ENCODE data around the gene SLC38A5. TPM values are rescaled to one million over a fixed set of nuclear protein-coding genes. Genes with fewer than 3 reads are reported as not detected.

The SLC38A5 gene
- total and polyA plus RNA-seq, 2 of the 13 experiments (the other 11 are each of a cell fraction or from before 2014, with no cell fraction given): 46.1 to 73.4 TPM

DNA sequence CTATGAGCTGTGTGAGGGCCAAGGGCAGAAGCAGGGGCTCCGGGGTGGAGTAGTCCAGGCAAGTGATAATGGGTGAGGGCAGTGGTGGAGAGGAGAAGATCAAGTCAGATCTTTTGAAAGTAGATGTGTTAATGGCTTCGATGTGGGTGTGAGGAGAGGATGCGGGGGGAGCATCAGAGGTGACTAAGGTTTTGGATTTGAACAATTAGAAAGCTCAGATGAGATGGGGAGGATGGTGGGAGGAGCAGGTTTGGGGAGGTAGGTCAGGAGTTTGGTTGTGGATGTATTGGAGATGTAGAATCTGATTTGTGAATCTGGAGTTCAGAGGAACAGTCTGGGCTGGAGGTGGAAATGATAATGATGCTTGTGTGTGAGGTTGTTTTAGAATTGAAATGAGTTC, 10.5 kb upstream of the SLC38A5 start:
- Histone ChIP-seq H3K27me3 (ENCODE audit: control insufficient read depth in 1 of 2, insufficient read depth in 2 of 2, low read length in 2 of 2) (no peaks in the 10 kb centered on the region; a peak in 1 of 5 replicates), H3K4me1 (ENCODE audit: insufficient read depth, low read length) (0 out of 2 replicates have a peak, but pooled peaks cover 11% of the 10 kb centered on the region), H2AFZ (ENCODE audit: low read length) (no peak overlapping the region), H3K9ac (ENCODE audit: insufficient read depth, low read depth, low read length) (no peak overlapping the region), H4K20me1 (ENCODE audit: insufficient read depth, low read length) (no peaks in the 10 kb centered on the region), H3K79me2 (ENCODE audit: insufficient read depth, low read length) (peaks cover 19% of the 10 kb centered on the region), H3K4me2 (ENCODE audit: low read depth, low read length) (no peak overlapping the region), H3K9me3 (ENCODE audit: low read length) (no peaks in the 10 kb centered on the region), H3K4me3 (replicated peaks in 1 of 3; ENCODE audit: insufficient read depth in 1 of 3, low read depth in 2 of 3, low read length in 3 of 3) (no peak overlapping the region), H3K36me3 (replicated peaks in 1 of 2; ENCODE audit: control insufficient read depth in 1 of 2, insufficient read depth in 2 of 2, low read length in 2 of 2) (peaks cover 8 to 10% of the 10 kb centered on the region in 2 experiments; a peak in 3 of 5 replicates), H3K27ac (ENCODE audit: extremely low read length, insufficient read depth, low read length) (no peak overlapping the region)
- 98% methylated on average over 3 of the region's 3 CpGs for WGBS (ENCODE audit: low lambda C conversion rate)
- ATAC-seq: no peak
- DNase-seq (ENCODE audit: low spot score): no peak
- no peak for TF ChIP-seq IRF2 (CRISPR knock-in tag; IDR thresholded peaks at IDR 0.05)
- TF ChIP-seq, protein P1, sequence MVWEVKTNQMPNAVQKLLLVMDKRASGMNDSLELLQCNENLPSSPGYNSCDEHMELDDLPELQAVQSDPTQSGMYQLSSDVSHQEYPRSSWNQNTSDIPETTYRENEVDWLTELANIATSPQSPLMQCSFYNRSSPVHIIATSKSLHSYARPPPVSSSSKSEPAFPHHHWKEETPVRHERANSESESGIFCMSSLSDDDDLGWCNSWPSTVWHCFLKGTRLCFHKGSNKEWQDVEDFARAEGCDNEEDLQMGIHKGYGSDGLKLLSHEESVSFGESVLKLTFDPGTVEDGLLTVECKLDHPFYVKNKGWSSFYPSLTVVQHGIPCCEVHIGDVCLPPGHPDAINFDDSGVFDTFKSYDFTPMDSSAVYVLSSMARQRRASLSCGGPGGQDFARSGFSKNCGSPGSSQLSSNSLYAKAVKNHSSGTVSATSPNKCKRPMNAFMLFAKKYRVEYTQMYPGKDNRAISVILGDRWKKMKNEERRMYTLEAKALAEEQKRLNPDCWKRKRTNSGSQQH (CRISPR knock-in tag; IDR thresholded peaks at IDR 0.05; ENCODE audit: low read depth): no peak
- TF ChIP-seq ZNF44 (CRISPR knock-in tag; IDR thresholded peaks at IDR 0.05): no peak
- TF ChIP-seq, protein P2, sequence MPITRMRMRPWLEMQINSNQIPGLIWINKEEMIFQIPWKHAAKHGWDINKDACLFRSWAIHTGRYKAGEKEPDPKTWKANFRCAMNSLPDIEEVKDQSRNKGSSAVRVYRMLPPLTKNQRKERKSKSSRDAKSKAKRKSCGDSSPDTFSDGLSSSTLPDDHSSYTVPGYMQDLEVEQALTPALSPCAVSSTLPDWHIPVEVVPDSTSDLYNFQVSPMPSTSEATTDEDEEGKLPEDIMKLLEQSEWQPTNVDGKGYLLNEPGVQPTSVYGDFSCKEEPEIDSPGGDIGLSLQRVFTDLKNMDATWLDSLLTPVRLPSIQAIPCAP (CRISPR knock-in tag; IDR thresholded peaks at IDR 0.05; ENCODE audit: low read depth): no peak
- CTCF ChIA-PET (ENCODE audit: low intra/inter-chr PET ratio, low total read pairs): no interaction called here
- POLR2A ChIA-PET: no interaction called here
- BruUV-seq (replicated peaks): no TSS peak
- no peak for FAIRE-seq
- intact Hi-C loops (cut with micrococcal nuclease; ENCODE audit: unreplicated experiment) (no loop called here), in situ Hi-C loops (cut with HindIII; ENCODE audit: extremely low pct_ligation_motif_present, low pct_unique_long_range_greater_than_20kb) (no loop called here)

DNA sequence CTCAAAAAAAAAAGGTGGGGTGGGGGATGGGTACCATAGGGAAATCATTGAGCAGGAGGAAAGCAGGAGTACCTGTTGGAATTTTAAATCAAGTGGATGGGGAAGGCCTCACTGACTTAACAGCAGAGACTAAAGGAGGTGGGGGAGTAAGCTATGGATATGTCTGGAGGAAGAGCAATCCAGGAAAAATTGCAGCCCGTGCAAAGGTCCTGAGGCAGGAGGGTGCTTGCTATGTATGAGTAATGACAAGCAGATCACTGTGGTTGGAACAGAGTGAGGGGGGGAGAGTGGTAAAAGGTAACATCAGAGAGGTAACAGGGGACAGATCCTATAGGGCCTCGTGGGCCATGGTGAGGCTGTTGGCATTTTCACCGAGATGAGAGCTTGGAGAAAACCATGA, 10.1 kb upstream of the SLC38A5 start:
- H3K4me3 ChIP-seq (replicated peaks in 1 of 3; ENCODE audit: insufficient read depth in 1 of 3, low read depth in 2 of 3, low read length in 3 of 3): no peak overlapping the region
- H3K4me1 ChIP-seq (ENCODE audit: insufficient read depth, low read length): peaks cover 11% of the 10 kb centered on the region; the same call in 1 of the 2 replicates
- TF ChIP-seq ZNF83 (CRISPR knock-in tag; IDR thresholded peaks at IDR 0.05; ENCODE audit: borderline replicate concordance) (no peak), FOXM1 (CRISPR knock-in tag; IDR thresholded peaks at IDR 0.05) (no peak), RFXANK (CRISPR knock-in tag; IDR thresholded peaks at IDR 0.05) (no peak), DNMT1 (CRISPR knock-in tag; IDR thresholded peaks at IDR 0.05) (no peak), SIX1 (CRISPR knock-in tag; IDR thresholded peaks at IDR 0.05; ENCODE audit: borderline replicate concordance) (no peak), PAF1 (CRISPR knock-in tag; IDR thresholded peaks at IDR 0.05) (no peak), FOXO1 (CRISPR knock-in tag; IDR thresholded peaks at IDR 0.05) (no peak), ARNT2 (CRISPR knock-in tag; IDR thresholded peaks at IDR 0.05; ENCODE audit: low read depth) (no peak), ZNF383 (CRISPR knock-in tag; IDR thresholded peaks at IDR 0.05; ENCODE audit: borderline replicate concordance) (no peak), ZNF678 (CRISPR knock-in tag; IDR thresholded peaks at IDR 0.05) (no peak)
- TF ChIP-seq, protein P3, sequence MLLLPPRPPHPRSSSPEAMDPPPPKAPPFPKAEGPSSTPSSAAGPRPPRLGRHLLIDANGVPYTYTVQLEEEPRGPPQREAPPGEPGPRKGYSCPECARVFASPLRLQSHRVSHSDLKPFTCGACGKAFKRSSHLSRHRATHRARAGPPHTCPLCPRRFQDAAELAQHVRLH (CRISPR knock-in tag; IDR thresholded peaks at IDR 0.05; ENCODE audit: borderline replicate concordance, low read depth): no peak
- TF ChIP-seq, protein P4, sequence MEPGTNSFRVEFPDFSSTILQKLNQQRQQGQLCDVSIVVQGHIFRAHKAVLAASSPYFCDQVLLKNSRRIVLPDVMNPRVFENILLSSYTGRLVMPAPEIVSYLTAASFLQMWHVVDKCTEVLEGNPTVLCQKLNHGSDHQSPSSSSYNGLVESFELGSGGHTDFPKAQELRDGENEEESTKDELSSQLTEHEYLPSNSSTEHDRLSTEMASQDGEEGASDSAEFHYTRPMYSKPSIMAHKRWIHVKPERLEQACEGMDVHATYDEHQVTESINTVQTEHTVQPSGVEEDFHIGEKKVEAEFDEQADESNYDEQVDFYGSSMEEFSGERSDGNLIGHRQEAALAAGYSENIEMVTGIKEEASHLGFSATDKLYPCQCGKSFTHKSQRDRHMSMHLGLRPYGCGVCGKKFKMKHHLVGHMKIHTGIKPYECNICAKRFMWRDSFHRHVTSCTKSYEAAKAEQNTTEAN (CRISPR knock-in tag; conservative IDR thresholded peaks at IDR 0.05): no peak
- H3K4me2 ChIP-seq (ENCODE audit: low read depth, low read length): no peak overlapping the region
- H3K36me3 ChIP-seq (replicated peaks in 1 of 2; ENCODE audit: control insufficient read depth in 1 of 2, insufficient read depth in 2 of 2, low read length in 2 of 2): peaks cover 8 to 10% of the 10 kb centered on the region in 2 experiments; a peak in 3 of 5 replicates
- no TSS peak for BruUV-seq (replicated peaks)
- POLR2A ChIA-PET: no interaction called here
- H3K79me2 ChIP-seq (ENCODE audit: insufficient read depth, low read length): peaks cover 19% of the 10 kb centered on the region
- in situ Hi-C loops (cut with HindIII; ENCODE audit: extremely low pct_ligation_motif_present, low pct_unique_long_range_greater_than_20kb) (no loop called here), intact Hi-C loops (cut with micrococcal nuclease; ENCODE audit: unreplicated experiment) (no loop called here)
- H3K9me3 ChIP-seq (ENCODE audit: low read length): no peaks in the 10 kb centered on the region
- H4K20me1 ChIP-seq (ENCODE audit: insufficient read depth, low read length): no peaks in the 10 kb centered on the region
- ATAC-seq (no peak), DNase-seq (ENCODE audit: low spot score) (no peak), FAIRE-seq (no peak)
- H3K9ac ChIP-seq (ENCODE audit: insufficient read depth, low read depth, low read length): no peak overlapping the region
- CTCF ChIA-PET (ENCODE audit: low intra/inter-chr PET ratio, low total read pairs): no interaction called here
- 97% methylated on average over 3 of the region's 3 CpGs for WGBS (ENCODE audit: low lambda C conversion rate)
- no peaks in the 10 kb centered on the region; a peak in 1 of 5 replicates for H3K27me3 ChIP-seq (ENCODE audit: control insufficient read depth in 1 of 2, insufficient read depth in 2 of 2, low read length in 2 of 2)
- H2AFZ ChIP-seq (ENCODE audit: low read length): no peak overlapping the region
- no peak overlapping the region for H3K27ac ChIP-seq (ENCODE audit: extremely low read length, insufficient read depth, low read length)

Measured in HepG2 (cell line).